Fibroblast of lung (primary cell): ENCODE data around the gene RCOR1. TPM values are rescaled to one million over a fixed set of nuclear protein-coding genes. Genes with fewer than 3 reads are reported as not detected.

Experiments
- DNase-seq, 2 donors: peaks; one replicate each; pipeline versions ENCODE4 v3.0.0 to v3.0.0-alpha.2; 2010; ENCODE audit warnings: low read depth in 2 of 2
- H2AFZ ChIP-seq: 2 replicates; pipeline ENCODE4 v1.5.1; 2012; ENCODE audit warnings: low read length, control low read depth, inconsistent platforms
- H3K27ac ChIP-seq: 2 replicates; pipeline ENCODE4 v1.5.1; 2011; ENCODE audit warnings: low read length, control low read depth; ENCODE audit not compliant: insufficient read depth
- H3K27me3 ChIP-seq: 2 replicates; pipeline ENCODE4 v1.5.1; 2011; ENCODE audit warnings: mild to moderate bottlenecking, low read length; ENCODE audit not compliant: control insufficient read depth, insufficient read depth
- H3K36me3 ChIP-seq: 2 replicates; pipeline ENCODE4 v1.5.1; 2011; ENCODE audit warnings: low read length; ENCODE audit not compliant: control insufficient read depth, insufficient read depth
- H3K4me1 ChIP-seq: 2 replicates; pipeline ENCODE4 v1.5.1; 2011; ENCODE audit warnings: low read length; ENCODE audit not compliant: control insufficient read depth, insufficient read depth; ENCODE audit errors: extremely low read depth
- H3K4me2 ChIP-seq: 2 replicates; pipeline ENCODE4 v1.5.1; 2011; ENCODE audit warnings: low read length, control low read depth; ENCODE audit not compliant: insufficient read depth; ENCODE audit errors: extremely low read depth
- H3K4me3 ChIP-seq, 4 experiments: fragments of 200-600 bp in 1 of 4; sonication (generic) in 1 of 4; replicated peaks in 1 of 4; 2 replicates each; pipeline ENCODE4 v1.5.1; 2011 to 2016; ENCODE audit warnings: low read length in 4 of 4, low read depth in 3 of 4, mild to moderate bottlenecking in 3 of 4, control low read depth in 2 of 4, inconsistent platforms in 1 of 4, mixed read lengths in 1 of 4; ENCODE audit not compliant: insufficient read depth in 1 of 4; ENCODE audit errors: control extremely low read depth in 1 of 4
- H3K79me2 ChIP-seq: 2 replicates; pipeline ENCODE4 v1.5.1; 2012; ENCODE audit warnings: mild to moderate bottlenecking, low read length, inconsistent platforms; ENCODE audit not compliant: control insufficient read depth, insufficient read depth
- H3K9ac ChIP-seq: 2 replicates; pipeline ENCODE4 v1.5.1; 2011; ENCODE audit warnings: mild to moderate bottlenecking, low read length, control low read depth; ENCODE audit not compliant: insufficient read depth
- H3K9me3 ChIP-seq: 2 replicates; pipeline ENCODE4 v1.5.1; 2012; ENCODE audit warnings: low read depth, low read length; ENCODE audit not compliant: control insufficient read depth, insufficient read depth
- H4K20me1 ChIP-seq: 2 replicates; pipeline ENCODE4 v1.5.1; 2011; ENCODE audit warnings: low read length; ENCODE audit not compliant: control insufficient read depth, insufficient read depth; ENCODE audit errors: extremely low read depth
- CTCF ChIP-seq, 2 donors: IDR thresholded peaks in 1 of 2; conservative IDR thresholded peaks in 1 of 2; 1 replicate in 1 of 2; 2 replicates in 1 of 2; pipeline ENCODE4 v1.5.1; 2011 to 2012; ENCODE audit warnings: low read length in 2 of 2, control low read depth in 1 of 2, inconsistent platforms in 1 of 2, low read depth in 1 of 2, mild to moderate bottlenecking in 1 of 2
- EZH2 ChIP-seq: IDR thresholded peaks from 2 replicates; pipeline ENCODE4 v1.5.1; 2012; ENCODE audit warnings: low read length, control low read depth, mild to moderate bottlenecking; ENCODE audit errors: missing control alignments
- polyA plus RNA-seq, 2 donors: library from polyadenylated mRNA; depleted of rRNA in 1 of 2; stranded (reverse) in 1 of 2; unstranded in 1 of 2; fragments of >200 nt; gene quantifications; 2 replicates each; pipeline ENCODE4 v1.2.1, GENCODE V29; 2011 to 2012; ENCODE audit warnings: missing spikeins in 1 of 2
- total RNA-seq: library from RNA; depleted of rRNA; stranded (reverse); fragments of >200 nt; gene quantifications from 2 replicates; pipeline ENCODE4 v1.2.1, GENCODE V29; 2014

Gene RCOR1
- total and polyA plus RNA-seq, 2 donors (not counting 1 experiment from before 2014, with no cell fraction given), result 11.4 to 19.6 TPM

- no peak overlapping the region for H3K4me3 ChIP-seq
- H2AFZ ChIP-seq, result no peak overlapping the region
- H3K9me3 ChIP-seq, result no peaks in the 10 kb centered on the region
- H3K4me1 ChIP-seq, result no peaks in the 10 kb centered on the region
- H4K20me1 ChIP-seq, result no peaks in the 10 kb centered on the region
- no peak for DNase-seq
- no peak overlapping the region for H3K27ac ChIP-seq
- H3K36me3 ChIP-seq, result no peaks in the 10 kb centered on the region
- TF ChIP-seq EZH2, result no peak
- no peak for TF ChIP-seq CTCF (conservative IDR thresholded peaks at IDR 0.05 in 1 of 2, IDR thresholded peaks at IDR 0.05 in 1 of 2; ENCODE audit: low read depth in 1 of 2, low read length in 2 of 2)
- no peak overlapping the region for H3K9ac ChIP-seq
- H3K79me2 ChIP-seq, result peaks cover 2% of the 10 kb centered on the region
- no peaks in the 10 kb centered on the region for H3K27me3 ChIP-seq
- no peak overlapping the region for H3K4me2 ChIP-seq
Observed at GRCh38 chr14:102668291-102668873, 75.9 kb downstream of the RCOR1 start.

GRCh38 chr14:102671410-102671809, 79.0 kb downstream of the RCOR1 start:
- no peak overlapping the region for H3K4me2 ChIP-seq
- H4K20me1 ChIP-seq, result no peaks in the 10 kb centered on the region
- DNase-seq, result no peak
- no peaks in the 10 kb centered on the region for H3K27me3 ChIP-seq
- peaks cover 2% of the 10 kb centered on the region for H3K79me2 ChIP-seq
- H3K9ac ChIP-seq, result no peak overlapping the region
- no peaks in the 10 kb centered on the region for H3K9me3 ChIP-seq
- H3K36me3 ChIP-seq, result no peaks in the 10 kb centered on the region
- H3K27ac ChIP-seq, result no peak overlapping the region
- H3K4me3 ChIP-seq, result no peak overlapping the region
- H3K4me1 ChIP-seq, result no peaks in the 10 kb centered on the region
- no peak overlapping the region for H2AFZ ChIP-seq
- TF ChIP-seq EZH2 (no peak), CTCF (conservative IDR thresholded peaks at IDR 0.05 in 1 of 2, IDR thresholded peaks at IDR 0.05 in 1 of 2; ENCODE audit: low read depth in 1 of 2, low read length in 2 of 2) (no peak)

- no peak overlapping the region for H3K4me2 ChIP-seq
- no peak overlapping the region for H3K9ac ChIP-seq
- no peak overlapping the region for H2AFZ ChIP-seq
- H3K79me2 ChIP-seq, result no peaks in the 10 kb centered on the region
- H3K4me1 ChIP-seq, result no peaks in the 10 kb centered on the region
- no peaks in the 10 kb centered on the region for H3K27me3 ChIP-seq
- H3K9me3 ChIP-seq, result no peaks in the 10 kb centered on the region
- H3K4me3 ChIP-seq, result no peak overlapping the region
- no peaks in the 10 kb centered on the region for H4K20me1 ChIP-seq
- no peaks in the 10 kb centered on the region for H3K36me3 ChIP-seq
- DNase-seq, result no peak
- H3K27ac ChIP-seq, result no peak overlapping the region
- TF ChIP-seq EZH2 (no peak), CTCF (conservative IDR thresholded peaks at IDR 0.05 in 1 of 2, IDR thresholded peaks at IDR 0.05 in 1 of 2; ENCODE audit: low read depth in 1 of 2, low read length in 2 of 2) (no peak)
Observed at GRCh38 chr14:102672410-102672960, 80.0 kb downstream of the RCOR1 start.
